Pancreas (tissue), 10 donors: ENCODE measurements around the gene THSD4. TPM values are rescaled to one million over a fixed set of nuclear protein-coding genes. Genes with fewer than 3 reads are reported as not detected.
A peak's percentile ranks its signal among the peaks of the same experiment; 100 is the strongest.

Experiments
- ATAC-seq, 4 donors: fragments of 200-7000 bp; cut with Tn5 transposase; one replicate each; pipeline versions ENCODE4 v1.8.0 to v1.9.1; 2020; ENCODE audit warnings: mild to moderate bottlenecking in 4 of 4, moderate library complexity in 4 of 4
- DNase-seq, 6 donors: peaks; one replicate each; pipeline ENCODE4 v3.0.0-alpha.2; 2020
- FAIRE-seq: peaks from 2 replicates; lab custom pipeline; 2012; peaks lifted over from hg19 to GRCh38; lab: Jason Lieb, UNC
- H3K27ac ChIP-seq, 4 donors: fragments of 200-600 bp; sonication (generic); 1 replicate in 3 of 4; 2 replicates in 1 of 4; pipeline versions ENCODE4 v1.5.0 to v1.8.0; 2020
- H3K27me3 ChIP-seq, 4 donors: fragments of 200-600 bp; one replicate each; pipeline ENCODE4 v1.8.0; 2021
- H3K36me3 ChIP-seq, 3 donors: fragments of 200-600 bp; sonication (generic) in 1 of 3; one replicate each; pipeline versions ENCODE4 v1.5.0 to v1.8.0; 2020 to 2021
- H3K4me1 ChIP-seq, 3 donors: fragments of 200-600 bp; one replicate each; pipeline ENCODE4 v1.8.0; 2021
- H3K4me3 ChIP-seq, 4 donors: fragments of 200-600 bp; sonication (generic) in 2 of 4; one replicate each; pipeline versions ENCODE4 v1.5.0 to v1.8.0; 2020 to 2021
- H3K9me3 ChIP-seq, 4 donors: fragments of 200-600 bp; one replicate each; pipeline ENCODE4 v1.8.0; 2021
- WGBS, 2 donors: extraction: QIAGEN DNeasy Blood & Tissue Kit; methylation state at CpG; one replicate each; pipeline ENCODE4 v1.1.7; 2013; 5-methylcytosine and 5-hydroxymethylcytosine counted together
- intact Hi-C, 3 donors: fragments of 100-400 bp; cut with DNase I; formaldehyde crosslinking; loops; one replicate each; pipeline versions ENCODE4 v1.11.1 to v1.14.2; 2022
- polyA plus RNA-seq, 2 donors: library from polyadenylated mRNA; stranded (reverse); fragments of 200-250 nt; gene quantifications; one replicate each; pipeline ENCODE4 v1.2.3, GENCODE V29; 2013
- total RNA-seq, 6 donors: library from RNA; stranded (reverse); fragmentation: NEBNext Ultra II Directional in 4 of 6; extraction: Animal tissue kit (Norgen Biotek cat#: 25700) in 4 of 6; gene quantifications; one replicate each; pipeline versions ENCODE4 v1.2.1 to v1.2.4, GENCODE V29; 2021 to 2023
- TF ChIP-seq, protein P1 (sequence below), 4 donors: fragments of 200-600 bp; sonication (generic) in 3 of 4; IDR thresholded peaks; one replicate each; pipeline versions ENCODE4 v1.5.0 to v1.8.0; 2021; ENCODE audit warnings: antibody characterized with exemption in 4 of 4
- donor health status: healthy with polysubstance abuse.
- donor health status: DM: no; HTN: no; CAD: no; lungs with moderate emphysema.
- donor health status: DM: no; HTN: no; CAD: no.
- donor health status: control.
- donor health status: control.
- donor health status: Bipolar disorder and iron deficiency.
- donor health status: DM: yes; HTN: yes; CAD: no.
- donor health status: DM: no; HTN: no; CAD: no.
- donor health status: DM: no; HTN: no; CAD: no.
- donor health status: DM: yes; HTN: yes; CAD: no.

Gene THSD4
- total and polyA plus RNA-seq, 8 donors, result 6.0 to 17.8 (median 13.3) TPM

DNA sequence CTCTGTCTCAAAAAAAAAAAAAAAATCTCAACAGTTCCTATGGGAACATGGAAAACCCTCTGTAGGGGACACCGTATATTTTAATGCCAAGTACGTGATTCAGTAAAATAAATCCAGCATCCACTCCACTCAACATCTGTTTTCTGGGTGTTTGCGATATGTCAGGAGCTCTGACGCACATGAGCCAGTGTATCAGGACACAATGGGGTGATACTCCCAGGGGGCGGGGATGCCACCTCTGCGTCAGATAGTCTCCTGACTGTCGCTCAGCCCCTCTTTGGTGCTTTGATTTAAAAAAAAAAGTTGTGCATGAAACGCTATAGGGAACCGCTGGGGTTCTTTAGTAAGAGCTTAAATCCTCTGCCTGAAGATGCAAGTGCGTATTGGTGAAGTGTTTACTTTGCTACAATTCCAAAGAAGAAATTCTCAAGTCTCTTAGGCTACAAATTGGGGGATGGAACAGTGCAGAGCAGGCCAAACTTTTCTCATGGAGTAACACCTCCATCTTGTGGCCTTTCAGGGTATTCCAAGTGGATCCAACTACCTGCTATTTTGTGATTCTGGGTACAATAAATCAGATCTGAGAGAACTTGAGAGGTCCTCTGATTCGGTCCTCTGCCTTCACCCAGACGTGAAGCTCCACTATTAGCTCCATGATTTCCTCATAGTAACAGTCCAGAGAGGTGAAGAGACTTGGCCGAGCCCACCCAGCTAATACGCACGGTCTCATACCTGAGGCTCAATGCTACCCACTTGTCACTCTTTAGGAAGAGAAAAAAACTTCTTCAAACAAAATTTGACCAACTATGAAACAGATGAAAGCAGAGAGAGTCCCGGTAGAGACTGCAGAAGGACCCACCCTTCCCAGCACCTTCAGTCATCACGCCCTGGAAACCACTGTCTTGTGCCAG lies 685.8 kb downstream of the THSD4 start:
- ATAC-seq (peak; percentile 82 to 93 (median 92)), DNase-seq (peak in 2 of 6 donors; percentile 24 to 72), FAIRE-seq (peak; percentile 5)
- WGBS, 2 donors, result 48 to 61% methylated on average over 17 of the region's 17 CpGs
- H3K4me3 ChIP-seq, result no peak overlapping the region
- H3K27ac ChIP-seq, result no peak overlapping the region
- H3K4me1 ChIP-seq, result no peaks in the 10 kb centered on the region
- no peaks in the 10 kb centered on the region for H3K36me3 ChIP-seq
- no peaks in the 10 kb centered on the region for H3K9me3 ChIP-seq
- TF ChIP-seq, protein P1, sequence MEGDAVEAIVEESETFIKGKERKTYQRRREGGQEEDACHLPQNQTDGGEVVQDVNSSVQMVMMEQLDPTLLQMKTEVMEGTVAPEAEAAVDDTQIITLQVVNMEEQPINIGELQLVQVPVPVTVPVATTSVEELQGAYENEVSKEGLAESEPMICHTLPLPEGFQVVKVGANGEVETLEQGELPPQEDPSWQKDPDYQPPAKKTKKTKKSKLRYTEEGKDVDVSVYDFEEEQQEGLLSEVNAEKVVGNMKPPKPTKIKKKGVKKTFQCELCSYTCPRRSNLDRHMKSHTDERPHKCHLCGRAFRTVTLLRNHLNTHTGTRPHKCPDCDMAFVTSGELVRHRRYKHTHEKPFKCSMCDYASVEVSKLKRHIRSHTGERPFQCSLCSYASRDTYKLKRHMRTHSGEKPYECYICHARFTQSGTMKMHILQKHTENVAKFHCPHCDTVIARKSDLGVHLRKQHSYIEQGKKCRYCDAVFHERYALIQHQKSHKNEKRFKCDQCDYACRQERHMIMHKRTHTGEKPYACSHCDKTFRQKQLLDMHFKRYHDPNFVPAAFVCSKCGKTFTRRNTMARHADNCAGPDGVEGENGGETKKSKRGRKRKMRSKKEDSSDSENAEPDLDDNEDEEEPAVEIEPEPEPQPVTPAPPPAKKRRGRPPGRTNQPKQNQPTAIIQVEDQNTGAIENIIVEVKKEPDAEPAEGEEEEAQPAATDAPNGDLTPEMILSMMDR (IDR thresholded peaks at IDR 0.05), result peak; percentile 63 to 79 (median 71)
- H3K27me3 ChIP-seq, result no peaks in the 10 kb centered on the region
- intact Hi-C loops, result loop anchor here in 2 of 3 donors (5.0 to 10.0 kb wide), 2 partner anchors 59 to 346 kb away; no protein-coding TSS in a partner anchor

DNA sequence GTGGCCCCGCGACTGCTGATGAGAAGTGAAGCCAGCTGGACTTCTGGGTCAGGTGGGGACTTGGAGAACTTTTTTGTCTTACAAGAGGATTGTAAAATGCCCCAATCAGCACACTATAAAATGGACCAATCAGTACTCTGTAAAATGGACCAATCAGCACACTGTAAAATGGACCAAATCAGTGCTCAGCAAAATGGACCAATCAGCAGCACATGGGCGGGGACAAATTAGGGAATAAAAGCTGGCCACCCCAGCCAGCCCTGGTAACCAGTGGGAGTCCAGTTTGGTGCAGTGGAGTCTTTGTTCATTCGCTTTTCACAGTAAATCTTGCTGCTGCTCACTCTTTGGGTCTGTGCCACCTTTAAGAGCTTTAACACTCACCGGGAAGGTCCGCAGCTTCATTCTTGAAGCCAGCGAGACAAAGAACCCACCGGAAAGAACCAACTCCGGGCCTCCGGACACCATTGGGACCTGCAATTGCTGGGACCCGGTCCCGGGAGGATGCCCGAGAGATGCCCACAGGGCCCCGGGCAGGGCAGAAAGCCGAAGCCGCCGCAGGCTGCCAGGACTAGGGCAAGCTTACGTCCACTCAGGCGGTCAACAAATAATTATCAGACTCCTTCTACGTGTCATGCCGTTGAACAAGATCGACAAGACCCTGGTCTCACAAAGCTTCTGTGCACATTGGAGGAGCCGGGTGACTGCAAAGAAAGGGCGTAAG lies 686.8 kb downstream of the THSD4 start:
- no peak for FAIRE-seq
- WGBS, 2 donors, result 79 to 85% methylated on average over 24 of the region's 24 CpGs

DNA sequence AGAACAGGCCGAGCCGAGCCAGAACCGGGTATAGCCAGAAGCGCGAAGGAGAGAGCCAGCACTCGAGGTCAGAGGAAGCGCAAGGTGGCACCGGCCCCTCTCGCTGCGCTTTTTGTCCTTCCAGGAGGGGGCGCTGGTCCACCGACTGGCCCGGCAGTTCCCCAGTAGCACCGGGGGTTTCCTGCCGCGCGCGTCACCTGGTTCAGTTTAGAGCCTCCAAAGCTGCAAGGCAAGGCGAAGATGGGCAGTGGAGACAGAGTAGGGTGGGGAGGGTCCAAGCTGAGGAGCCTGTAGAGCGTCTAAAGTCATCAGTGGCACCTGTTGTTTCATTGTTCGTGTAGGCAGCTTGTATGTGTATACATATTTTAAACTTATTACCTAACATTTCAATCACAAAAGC lies 687.5 kb downstream of the THSD4 start:
- Histone ChIP-seq H3K27me3 (no peaks in the 10 kb centered on the region), H3K9me3 (no peaks in the 10 kb centered on the region), H3K4me3 (no peak overlapping the region), H3K27ac (no peak overlapping the region), H3K4me1 (no peaks in the 10 kb centered on the region), H3K36me3 (no peaks in the 10 kb centered on the region)
- peak in 5 of 6 donors; percentile 34 to 84 (median 41) for DNase-seq
- peak; percentile 38 to 67 (median 62) for ATAC-seq
- TF ChIP-seq, protein P1 (IDR thresholded peaks at IDR 0.05), result peak in 3 of 4 donors; percentile 20 to 37 (median 26)
- FAIRE-seq, result no peak
- 31 to 48% methylated on average over 21 of the region's 21 CpGs for WGBS, 2 donors
- intact Hi-C loops, result loop anchor here in 2 of 3 donors (5.0 to 10.0 kb wide), 2 partner anchors 60 to 348 kb away; no protein-coding TSS in a partner anchor

More for the DNA sequence above, 686.8 kb downstream of the THSD4 start:
- Histone ChIP-seq H3K27me3 (no peaks in the 10 kb centered on the region), H3K36me3 (no peaks in the 10 kb centered on the region), H3K9me3 (no peaks in the 10 kb centered on the region), H3K4me1 (no peaks in the 10 kb centered on the region), H3K27ac (no peak overlapping the region), H3K4me3 (no peak overlapping the region)
- ATAC-seq (no peak), DNase-seq (peak in 1 of 6 donors; percentile 53)
- TF ChIP-seq, protein P1 (IDR thresholded peaks at IDR 0.05), result no peak
- intact Hi-C loops, result loop anchor here in 2 of 3 donors (5.0 to 10.0 kb wide), 2 partner anchors 60 to 347 kb away; no protein-coding TSS in a partner anchor

DNA sequence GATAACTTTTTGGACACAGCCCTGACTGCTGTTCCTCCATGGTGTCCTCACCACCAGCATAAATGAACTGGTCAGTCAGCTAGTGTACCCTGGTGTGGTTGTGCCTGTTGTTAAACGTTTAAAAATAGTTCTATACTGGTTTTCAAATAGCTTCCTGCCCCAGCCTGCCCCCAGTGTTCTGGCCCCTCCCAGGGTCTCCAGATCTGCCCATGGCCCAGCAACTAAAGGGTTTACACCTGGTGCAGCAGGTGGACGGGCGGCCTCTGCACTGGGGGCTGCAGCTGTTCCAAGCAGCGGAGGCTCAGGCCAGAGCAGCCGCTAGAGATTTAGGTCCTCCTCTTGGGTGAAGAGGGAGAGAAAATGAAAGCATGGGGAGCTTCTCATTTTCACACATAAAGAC lies 689.0 kb downstream of the THSD4 start:
- no peak for FAIRE-seq
- intact Hi-C loops, result loop anchor here in 2 of 3 donors (5.0 to 10.0 kb wide), 2 partner anchors 62 to 349 kb away; no protein-coding TSS in a partner anchor
- no peak for ATAC-seq

More for the DNA sequence above, 689.0 kb downstream of the THSD4 start:
- Histone ChIP-seq H3K36me3 (no peaks in the 10 kb centered on the region), H3K4me3 (no peak overlapping the region), H3K4me1 (no peaks in the 10 kb centered on the region), H3K27ac (peak overlapping the region in 2 of 4 donors; percentile 4 to 50), H3K9me3 (no peaks in the 10 kb centered on the region), H3K27me3 (no peaks in the 10 kb centered on the region)
- DNase-seq, result peak in 1 of 6 donors; percentile 52
- TF ChIP-seq, protein P1 (IDR thresholded peaks at IDR 0.05), result no peak
- WGBS, 2 donors, result 30 to 36% methylated on average over 5 of the region's 5 CpGs
